ENCODE data around the gene MYBPH.

DNA sequence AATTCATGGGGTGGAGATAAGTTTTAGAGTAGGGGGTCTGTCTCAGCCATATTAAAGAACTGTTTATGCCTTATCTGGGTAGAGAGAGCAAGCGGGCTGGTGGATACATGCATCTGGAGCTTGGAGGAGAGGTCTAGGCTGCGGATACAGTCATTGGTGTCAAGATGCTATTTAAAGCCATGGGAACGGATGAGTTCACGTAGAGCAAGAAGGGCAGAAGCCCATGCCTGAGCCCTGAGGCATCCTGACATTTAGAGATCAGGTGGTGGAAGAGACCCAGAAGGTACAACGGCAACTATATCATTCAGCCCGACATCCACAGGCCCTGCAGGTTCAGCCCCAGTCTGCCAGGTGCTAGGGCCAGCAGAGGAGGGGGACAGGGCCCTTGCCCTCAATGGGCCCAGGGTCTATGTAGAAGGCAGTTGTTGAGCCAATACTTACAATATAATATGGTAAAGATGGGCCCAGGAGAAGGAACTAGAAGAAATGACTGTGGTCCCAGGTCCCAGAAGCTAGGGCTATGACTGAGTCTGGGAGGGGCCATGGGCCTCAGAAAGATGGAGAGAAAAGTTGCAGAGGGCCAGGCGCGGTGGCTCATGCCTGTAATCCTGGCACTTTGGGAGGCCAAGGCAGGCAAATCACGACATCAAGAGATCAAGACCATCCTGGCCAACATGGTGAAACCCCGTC is 26.0 kb upstream of the MYBPH start:
- TF ChIP-seq, protein P1, sequence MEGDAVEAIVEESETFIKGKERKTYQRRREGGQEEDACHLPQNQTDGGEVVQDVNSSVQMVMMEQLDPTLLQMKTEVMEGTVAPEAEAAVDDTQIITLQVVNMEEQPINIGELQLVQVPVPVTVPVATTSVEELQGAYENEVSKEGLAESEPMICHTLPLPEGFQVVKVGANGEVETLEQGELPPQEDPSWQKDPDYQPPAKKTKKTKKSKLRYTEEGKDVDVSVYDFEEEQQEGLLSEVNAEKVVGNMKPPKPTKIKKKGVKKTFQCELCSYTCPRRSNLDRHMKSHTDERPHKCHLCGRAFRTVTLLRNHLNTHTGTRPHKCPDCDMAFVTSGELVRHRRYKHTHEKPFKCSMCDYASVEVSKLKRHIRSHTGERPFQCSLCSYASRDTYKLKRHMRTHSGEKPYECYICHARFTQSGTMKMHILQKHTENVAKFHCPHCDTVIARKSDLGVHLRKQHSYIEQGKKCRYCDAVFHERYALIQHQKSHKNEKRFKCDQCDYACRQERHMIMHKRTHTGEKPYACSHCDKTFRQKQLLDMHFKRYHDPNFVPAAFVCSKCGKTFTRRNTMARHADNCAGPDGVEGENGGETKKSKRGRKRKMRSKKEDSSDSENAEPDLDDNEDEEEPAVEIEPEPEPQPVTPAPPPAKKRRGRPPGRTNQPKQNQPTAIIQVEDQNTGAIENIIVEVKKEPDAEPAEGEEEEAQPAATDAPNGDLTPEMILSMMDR (IDR thresholded peaks at IDR 0.05): no peak
- no peak for TF ChIP-seq POLR2A (IDR thresholded peaks at IDR 0.05)

Measured in adrenal gland (tissue), 5 donors.